Measurements from ENCODE around the gene MAGIX. TPM values are rescaled to one million over a fixed set of nuclear protein-coding genes. Genes with fewer than 3 reads are reported as not detected.

Gene MAGIX
- total RNA-seq, 1 experiment from 2014 or later: 1.9 TPM

DNA sequence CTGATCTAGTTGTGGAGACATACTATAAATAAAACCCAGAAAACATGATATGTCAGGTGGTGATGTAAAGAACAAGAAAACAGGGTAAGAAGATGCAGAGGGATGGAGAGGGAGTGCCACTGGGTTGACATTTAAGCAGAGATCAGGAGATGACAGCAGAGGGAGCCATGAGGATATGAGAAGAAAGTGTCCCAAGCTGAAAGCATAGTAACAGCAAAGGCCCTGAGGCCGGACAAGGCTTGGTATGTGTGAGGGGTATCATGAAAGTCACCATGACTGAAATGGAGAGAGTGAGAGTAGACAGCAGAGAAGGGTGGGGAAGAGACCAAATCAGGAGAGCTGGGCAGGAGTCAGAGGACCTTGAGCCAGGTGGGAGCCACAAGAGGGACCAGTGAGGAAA is 42.5 kb upstream of the MAGIX start:
- no peaks in the 10 kb centered on the region for H3K79me2 ChIP-seq (ENCODE audit: insufficient read depth, low read length)
- no peak overlapping the region for H3K27ac ChIP-seq (ENCODE audit: insufficient read length, low read depth, low read length)
- no peaks in the 10 kb centered on the region for H3K4me1 ChIP-seq (ENCODE audit: insufficient read depth, low read length)
- H4K5ac ChIP-seq (ENCODE audit: insufficient read length, low read depth, low read length): no peak overlapping the region
- H3K23ac ChIP-seq (ENCODE audit: insufficient read length, low read depth, low read length): no peak overlapping the region
- H2BK120ac ChIP-seq (ENCODE audit: low read depth, low read length, poor library complexity, severe bottlenecking): no peak overlapping the region
- WGBS (ENCODE audit: extremely low coverage, insufficient read length, low lambda C conversion rate): no CpG with 5 or more reads among the region's 1 CpG
- H3T11ph ChIP-seq (ENCODE audit: low read length): no peak overlapping the region
- no peak overlapping the region for H3K4ac ChIP-seq (ENCODE audit: low read depth, low read length)
- H2BK12ac ChIP-seq (ENCODE audit: insufficient read length, low read depth, low read length): no peak overlapping the region
- H4K8ac ChIP-seq (replicated peaks; ENCODE audit: insufficient read length, low read depth, low read length): no peak overlapping the region
- no peak overlapping the region for H3K56ac ChIP-seq (ENCODE audit: insufficient read length, low read depth, low read length)
- Mint-ChIP-seq H3K27me3 (ENCODE audit: low read depth) (no peaks in the 10 kb centered on the region; the same call in 1 of the 2 replicates), H3K4me1 (peaks cover 4 to 7% of the 10 kb centered on the region in 2 experiments), H3K27ac (no peak overlapping the region), H3K4me3 (no peak overlapping the region), H3K36me3 (ENCODE audit: insufficient read depth in 1 of 3, low read depth in 3 of 3) (peaks cover 33 to 56% (median 52%) of the 10 kb centered on the region in 3 experiments), H3K9me3 (peaks cover 78 to 87% of the 10 kb centered on the region in 2 experiments)
- DNase-seq: no peak
- no peak overlapping the region for H2AK5ac ChIP-seq (ENCODE audit: insufficient read length, low read length)
- no peak overlapping the region for H4K91ac ChIP-seq (ENCODE audit: insufficient read length, low read depth, low read length)
- no peak overlapping the region for H3K4me2 ChIP-seq (ENCODE audit: insufficient read depth, insufficient read length, low read length)
- H2BK20ac ChIP-seq (ENCODE audit: low read depth, low read length, poor library complexity, severe bottlenecking): no peak overlapping the region
- TF ChIP-seq, protein P1, sequence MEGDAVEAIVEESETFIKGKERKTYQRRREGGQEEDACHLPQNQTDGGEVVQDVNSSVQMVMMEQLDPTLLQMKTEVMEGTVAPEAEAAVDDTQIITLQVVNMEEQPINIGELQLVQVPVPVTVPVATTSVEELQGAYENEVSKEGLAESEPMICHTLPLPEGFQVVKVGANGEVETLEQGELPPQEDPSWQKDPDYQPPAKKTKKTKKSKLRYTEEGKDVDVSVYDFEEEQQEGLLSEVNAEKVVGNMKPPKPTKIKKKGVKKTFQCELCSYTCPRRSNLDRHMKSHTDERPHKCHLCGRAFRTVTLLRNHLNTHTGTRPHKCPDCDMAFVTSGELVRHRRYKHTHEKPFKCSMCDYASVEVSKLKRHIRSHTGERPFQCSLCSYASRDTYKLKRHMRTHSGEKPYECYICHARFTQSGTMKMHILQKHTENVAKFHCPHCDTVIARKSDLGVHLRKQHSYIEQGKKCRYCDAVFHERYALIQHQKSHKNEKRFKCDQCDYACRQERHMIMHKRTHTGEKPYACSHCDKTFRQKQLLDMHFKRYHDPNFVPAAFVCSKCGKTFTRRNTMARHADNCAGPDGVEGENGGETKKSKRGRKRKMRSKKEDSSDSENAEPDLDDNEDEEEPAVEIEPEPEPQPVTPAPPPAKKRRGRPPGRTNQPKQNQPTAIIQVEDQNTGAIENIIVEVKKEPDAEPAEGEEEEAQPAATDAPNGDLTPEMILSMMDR (conservative IDR thresholded peaks at IDR 0.05): no peak
- no peak overlapping the region for H3K18ac ChIP-seq (ENCODE audit: insufficient read length, low read depth, low read length)
- no peak overlapping the region for H2BK5ac ChIP-seq (ENCODE audit: insufficient read length, low read length)
- H3K9ac ChIP-seq (ENCODE audit: extremely low read depth, insufficient read length, low read length): no peak overlapping the region
- no peaks in the 10 kb centered on the region for H3K27me3 ChIP-seq (ENCODE audit: insufficient read depth, low read length)
- H4K20me1 ChIP-seq (ENCODE audit: control insufficient read depth, insufficient read depth, insufficient read length): no peaks in the 10 kb centered on the region
- peaks cover 4% of the 10 kb centered on the region for H3K23me2 ChIP-seq (ENCODE audit: insufficient read length, low read depth, low read length, poor library complexity, severe bottlenecking)
- no peak overlapping the region for H2BK15ac ChIP-seq (ENCODE audit: low read depth, low read length)
- H3K14ac ChIP-seq (ENCODE audit: insufficient read depth, low read length): no peak overlapping the region
- peaks cover 9% of the 10 kb centered on the region for H3K79me1 ChIP-seq (ENCODE audit: insufficient read depth, low read depth, low read length, poor library complexity, severe bottlenecking)
- H3K9me3 ChIP-seq (ENCODE audit: control insufficient read depth, low read depth, low read length): peaks cover 10% of the 10 kb centered on the region
- H2AFZ ChIP-seq (ENCODE audit: low read length): no peak overlapping the region

All from H9 (cell line).